Lower lobe of right lung (tissue), 2 donors: ENCODE data around the gene RAP1A. TPM values are rescaled to one million over a fixed set of nuclear protein-coding genes. Genes with fewer than 3 reads are reported as not detected.

ENCODE experiments used
- ATAC-seq, 2 donors: fragments of 200-7000 bp; cut with Tn5 transposase; one replicate each; pipeline ENCODE4 v1.9.1; 2020 to 2022; ENCODE audit warnings: mild to moderate bottlenecking in 2 of 2, moderate library complexity in 2 of 2
- DNase-seq: peaks from one replicate; pipeline ENCODE4 v3.0.0-alpha.2; 2020
- H3K27ac ChIP-seq: fragments of 200-600 bp; one replicate; pipeline ENCODE4 v1.8.0; 2022
- H3K27me3 ChIP-seq: fragments of 200-600 bp; one replicate; pipeline ENCODE4 v1.8.0; 2022; ENCODE audit warnings: low read depth
- H3K36me3 ChIP-seq: fragments of 200-600 bp; one replicate; pipeline ENCODE4 v1.8.0; 2022; ENCODE audit warnings: mild to moderate bottlenecking
- H3K4me1 ChIP-seq: fragments of 200-600 bp; one replicate; pipeline ENCODE4 v1.8.0; 2022
- H3K4me3 ChIP-seq: fragments of 200-600 bp; one replicate; pipeline ENCODE4 v1.8.0; 2022; ENCODE audit warnings: mild to moderate bottlenecking
- H3K9me3 ChIP-seq: fragments of 200-600 bp; one replicate; pipeline ENCODE4 v1.8.0; 2022
- intact Hi-C: fragments of 100-400 bp; cut with DNase I; formaldehyde crosslinking; loops from one replicate; pipeline ENCODE4 v1.11.0; 2022
- total RNA-seq: library from RNA; stranded (reverse); fragmentation: NEBNext Ultra II Directional; extraction: Animal tissue kit (Norgen Biotek cat#: 25700); gene quantifications from one replicate; pipeline ENCODE4 v1.2.1, GENCODE V29; 2021
- TF ChIP-seq, protein P1 (sequence below): fragments of 200-600 bp; IDR thresholded peaks from one replicate; pipeline ENCODE4 v1.8.0; 2022; ENCODE audit warnings: antibody characterized with exemption, mild to moderate bottlenecking
- donor health status: DM: no; HTN: yes; CAD: no; lungs with severe emphysema.

Gene RAP1A
- total RNA-seq, 1 donor from 2014 or later: 134 TPM

- Histone ChIP-seq H3K27ac (no peak overlapping the region), H3K27me3 (no peaks in the 10 kb centered on the region), H3K4me3 (no peak overlapping the region), H3K36me3 (no peaks in the 10 kb centered on the region), H3K4me1 (peaks cover 24% of the 10 kb centered on the region), H3K9me3 (no peaks in the 10 kb centered on the region)
- DNase-seq: no peak
- intact Hi-C loops: no loop called here
- ATAC-seq: no peak
- TF ChIP-seq, protein P1, sequence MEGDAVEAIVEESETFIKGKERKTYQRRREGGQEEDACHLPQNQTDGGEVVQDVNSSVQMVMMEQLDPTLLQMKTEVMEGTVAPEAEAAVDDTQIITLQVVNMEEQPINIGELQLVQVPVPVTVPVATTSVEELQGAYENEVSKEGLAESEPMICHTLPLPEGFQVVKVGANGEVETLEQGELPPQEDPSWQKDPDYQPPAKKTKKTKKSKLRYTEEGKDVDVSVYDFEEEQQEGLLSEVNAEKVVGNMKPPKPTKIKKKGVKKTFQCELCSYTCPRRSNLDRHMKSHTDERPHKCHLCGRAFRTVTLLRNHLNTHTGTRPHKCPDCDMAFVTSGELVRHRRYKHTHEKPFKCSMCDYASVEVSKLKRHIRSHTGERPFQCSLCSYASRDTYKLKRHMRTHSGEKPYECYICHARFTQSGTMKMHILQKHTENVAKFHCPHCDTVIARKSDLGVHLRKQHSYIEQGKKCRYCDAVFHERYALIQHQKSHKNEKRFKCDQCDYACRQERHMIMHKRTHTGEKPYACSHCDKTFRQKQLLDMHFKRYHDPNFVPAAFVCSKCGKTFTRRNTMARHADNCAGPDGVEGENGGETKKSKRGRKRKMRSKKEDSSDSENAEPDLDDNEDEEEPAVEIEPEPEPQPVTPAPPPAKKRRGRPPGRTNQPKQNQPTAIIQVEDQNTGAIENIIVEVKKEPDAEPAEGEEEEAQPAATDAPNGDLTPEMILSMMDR: no peak
These were observed 3.5 kb upstream of the RAP1A start for GRCh38 chr1:111615870-111616715.

DNA sequence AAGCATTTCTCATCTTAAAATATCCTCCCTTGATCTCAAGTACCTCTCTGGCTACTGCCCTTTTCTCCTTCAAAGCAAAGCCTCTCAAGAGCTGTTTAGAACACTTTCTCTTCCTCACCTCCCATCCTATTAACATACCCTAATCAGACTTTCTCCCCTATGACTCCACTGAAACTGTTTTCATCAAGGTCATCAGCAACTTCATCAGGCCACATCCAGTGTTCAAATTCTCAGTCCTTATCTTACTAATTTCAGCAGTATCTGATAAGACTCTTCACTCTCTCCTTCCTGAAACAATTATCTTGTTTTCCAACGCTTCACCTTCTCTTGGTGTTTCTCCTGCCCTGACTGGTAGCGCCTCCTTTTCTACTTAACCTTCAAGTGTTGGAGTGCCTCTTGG is 1.5 kb upstream of the RAP1A start:
- Histone ChIP-seq H3K4me3 (no peak overlapping the region), H3K9me3 (no peaks in the 10 kb centered on the region), H3K27ac (no peak overlapping the region), H3K27me3 (no peaks in the 10 kb centered on the region), H3K36me3 (no peaks in the 10 kb centered on the region), H3K4me1 (peaks cover 42% of the 10 kb centered on the region)
- TF ChIP-seq, protein P1: no peak
- ATAC-seq: no peak
- DNase-seq: no peak
- intact Hi-C loops: no loop called here

GRCh38 chr1:111618961-111619634 is 491 bp upstream of the RAP1A start:
- no peaks in the 10 kb centered on the region for H3K9me3 ChIP-seq
- DNase-seq: no peak
- intact Hi-C loops: no loop called here
- no peak for ATAC-seq
- TF ChIP-seq, protein P1: no peak
- H3K4me3 ChIP-seq: peak overlapping the region; percentile 85
- peaks cover 52% of the 10 kb centered on the region for H3K4me1 ChIP-seq
- H3K36me3 ChIP-seq: no peaks in the 10 kb centered on the region
- peak overlapping the region; percentile 93 for H3K27ac ChIP-seq
- H3K27me3 ChIP-seq: no peaks in the 10 kb centered on the region

- TF ChIP-seq, protein P1: no peak
- DNase-seq (no peak), ATAC-seq (no peak)
- Histone ChIP-seq H3K4me1 (peaks cover 66% of the 10 kb centered on the region), H3K27ac (peak overlapping the region; percentile 93), H3K36me3 (no peaks in the 10 kb centered on the region), H3K9me3 (no peaks in the 10 kb centered on the region), H3K27me3 (no peaks in the 10 kb centered on the region), H3K4me3 (peak overlapping the region; percentile 85)
- intact Hi-C loops: no loop called here
These were observed 917 bp downstream of the RAP1A start for GRCh38 chr1:111620441-111620971.

DNA sequence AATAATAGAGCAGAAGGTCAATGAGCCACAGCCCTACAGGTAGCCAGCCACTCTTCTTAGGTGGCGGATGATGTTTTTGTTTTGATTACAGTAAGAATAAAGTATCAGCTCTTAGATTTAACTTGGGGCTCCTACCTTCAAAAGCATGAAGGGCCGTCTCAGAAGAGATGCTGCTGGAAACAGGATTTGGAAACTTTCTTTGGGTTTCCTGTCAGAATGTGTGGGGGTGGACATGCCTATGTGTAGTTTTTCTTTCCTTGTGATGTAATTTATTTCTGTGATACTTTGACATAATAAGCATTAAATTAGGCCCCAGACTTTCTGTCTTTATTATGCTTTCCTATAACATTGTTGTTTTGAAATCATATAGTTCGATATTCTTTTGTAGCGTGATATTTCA is 1.5 kb downstream of the RAP1A start:
- no peak for ATAC-seq
- no peak for DNase-seq
- H3K36me3 ChIP-seq: no peaks in the 10 kb centered on the region
- no peaks in the 10 kb centered on the region for H3K9me3 ChIP-seq
- intact Hi-C loops: no loop called here
- H3K4me1 ChIP-seq: peaks cover 69% of the 10 kb centered on the region
- peak overlapping the region; percentile 85 for H3K4me3 ChIP-seq
- no peaks in the 10 kb centered on the region for H3K27me3 ChIP-seq
- peak overlapping the region; percentile 93 for H3K27ac ChIP-seq
- TF ChIP-seq, protein P1: no peak
